Measurements from ENCODE around the gene RAB3A. TPM values are rescaled to one million over a fixed set of nuclear protein-coding genes. Genes with fewer than 3 reads are reported as not detected.

RAB3A gene
- total and polyA plus RNA-seq, 12 donors = 7.8 to 36.3 (median 30.2) TPM

DNA sequence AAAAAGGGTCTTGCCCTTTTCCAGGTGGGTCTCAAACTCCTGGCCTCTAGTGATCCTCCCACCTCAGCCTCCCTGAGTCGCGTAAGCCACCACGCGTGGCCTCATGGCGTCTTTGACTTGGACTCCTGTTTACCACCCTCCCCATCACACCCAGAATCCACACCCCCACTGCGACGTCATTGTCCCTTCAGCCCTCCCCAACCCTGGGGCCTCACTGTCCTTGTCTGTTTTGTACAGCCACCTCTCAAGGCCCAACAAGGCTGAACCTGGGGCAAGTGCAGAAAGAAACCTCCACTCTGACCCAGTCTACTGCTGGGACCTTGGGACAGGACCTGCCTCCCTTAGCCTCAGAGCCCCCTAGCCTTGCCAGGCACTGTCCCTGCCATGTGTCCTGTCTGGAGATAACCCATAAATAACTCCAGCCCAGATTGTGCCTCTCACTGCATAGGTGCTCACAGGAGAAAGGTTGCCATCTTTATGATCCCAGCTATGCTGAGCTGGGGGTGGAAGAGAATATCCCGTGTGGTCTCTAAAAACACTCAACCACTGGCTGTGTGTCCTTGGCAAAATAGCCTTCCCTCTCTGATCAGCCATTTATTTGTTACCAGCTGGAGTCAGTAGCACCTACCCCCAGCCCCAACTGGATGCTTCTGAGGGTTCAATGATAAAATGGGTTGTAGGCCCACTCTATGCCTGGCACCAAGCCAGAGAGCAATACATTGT lies 32.1 kb downstream of the RAB3A start:
- H3K36me3 ChIP-seq = peaks cover 3 to 46% (median 7%) of the 10 kb centered on the region in 9 donors
- H3K27me3 ChIP-seq = no peaks in the 10 kb centered on the region
- peaks cover 0 to 76% (median 19%) of the 10 kb centered on the region in 9 donors for H3K4me1 ChIP-seq
- H3K4me3 ChIP-seq = no peak overlapping the region
- ATAC-seq (peak in 1 of 8 donors; percentile 15), DNase-seq (no peak)
- no peaks in the 10 kb centered on the region for H3K9me3 ChIP-seq
- H3K27ac ChIP-seq = peak overlapping the region in 6 of 10 donors; percentile 33 to 96 (median 63)
- TF ChIP-seq, protein P1, sequence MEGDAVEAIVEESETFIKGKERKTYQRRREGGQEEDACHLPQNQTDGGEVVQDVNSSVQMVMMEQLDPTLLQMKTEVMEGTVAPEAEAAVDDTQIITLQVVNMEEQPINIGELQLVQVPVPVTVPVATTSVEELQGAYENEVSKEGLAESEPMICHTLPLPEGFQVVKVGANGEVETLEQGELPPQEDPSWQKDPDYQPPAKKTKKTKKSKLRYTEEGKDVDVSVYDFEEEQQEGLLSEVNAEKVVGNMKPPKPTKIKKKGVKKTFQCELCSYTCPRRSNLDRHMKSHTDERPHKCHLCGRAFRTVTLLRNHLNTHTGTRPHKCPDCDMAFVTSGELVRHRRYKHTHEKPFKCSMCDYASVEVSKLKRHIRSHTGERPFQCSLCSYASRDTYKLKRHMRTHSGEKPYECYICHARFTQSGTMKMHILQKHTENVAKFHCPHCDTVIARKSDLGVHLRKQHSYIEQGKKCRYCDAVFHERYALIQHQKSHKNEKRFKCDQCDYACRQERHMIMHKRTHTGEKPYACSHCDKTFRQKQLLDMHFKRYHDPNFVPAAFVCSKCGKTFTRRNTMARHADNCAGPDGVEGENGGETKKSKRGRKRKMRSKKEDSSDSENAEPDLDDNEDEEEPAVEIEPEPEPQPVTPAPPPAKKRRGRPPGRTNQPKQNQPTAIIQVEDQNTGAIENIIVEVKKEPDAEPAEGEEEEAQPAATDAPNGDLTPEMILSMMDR (IDR thresholded peaks at IDR 0.05) = no peak
- intact Hi-C loops (cut with DNase I) = no loop called here
- 83 to 88% methylated on average over 8 of the region's 8 CpGs for WGBS, 2 donors

DNA sequence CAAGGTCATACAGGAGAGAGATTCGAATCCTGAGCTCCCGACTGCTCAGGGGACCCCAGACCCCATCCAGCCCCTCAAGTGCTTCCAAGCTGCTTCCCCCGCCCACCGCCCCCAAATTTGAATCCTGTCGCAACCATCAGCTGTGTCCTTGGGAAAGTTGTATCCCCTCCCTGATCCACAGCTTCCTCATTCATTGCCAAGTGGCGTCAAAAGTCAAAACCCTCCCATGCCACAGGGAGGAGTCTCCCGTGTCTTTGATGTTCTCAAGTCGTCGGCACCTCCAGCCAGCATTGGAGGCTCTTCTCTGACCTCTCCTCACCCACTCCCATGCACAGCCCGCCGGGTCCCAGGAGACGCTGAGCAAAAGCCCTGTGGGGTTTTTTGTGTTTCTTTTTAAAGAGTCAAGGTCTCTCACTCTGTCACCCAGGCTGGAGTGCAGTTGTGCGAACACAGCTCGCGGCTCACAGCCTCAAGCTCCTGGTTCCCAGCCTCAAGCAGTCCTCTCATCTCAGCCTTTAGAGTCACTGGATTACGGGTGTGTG lies 33.1 kb downstream of the RAB3A start:
- peak overlapping the region in 9 of 10 donors; percentile 33 to 96 (median 65) for H3K27ac ChIP-seq
- ATAC-seq (peak in 5 of 8 donors; percentile 11 to 30 (median 14)), DNase-seq (no peak)
- intact Hi-C loops (cut with DNase I) = no loop called here
- 48 to 53% methylated on average over 16 of the region's 16 CpGs for WGBS, 2 donors
- no peaks in the 10 kb centered on the region for H3K27me3 ChIP-seq
- peaks cover 3 to 46% (median 17%) of the 10 kb centered on the region in 9 donors for H3K36me3 ChIP-seq
- H3K4me3 ChIP-seq = no peak overlapping the region
- TF ChIP-seq, protein P1 (IDR thresholded peaks at IDR 0.05) = no peak
- peaks cover 0 to 67% (median 19%) of the 10 kb centered on the region in 9 donors for H3K4me1 ChIP-seq
- no peaks in the 10 kb centered on the region for H3K9me3 ChIP-seq

- Histone ChIP-seq H3K4me1 (peaks cover 0 to 47% (median 15%) of the 10 kb centered on the region in 9 donors), H3K27me3 (no peaks in the 10 kb centered on the region), H3K36me3 (peaks cover 3 to 62% (median 23%) of the 10 kb centered on the region in 9 donors), H3K9me3 (no peaks in the 10 kb centered on the region), H3K4me3 (no peak overlapping the region), H3K27ac (peak overlapping the region in 5 of 10 donors; percentile 28 to 96 (median 62))
- 97% methylated on average over 66 of the region's 66 CpGs for WGBS, 2 donors
- ATAC-seq (no peak), DNase-seq (no peak)
- intact Hi-C loops (cut with DNase I) = loop anchor here in 5 of 10 donors (2.0 to 10.0 kb wide), 3 partner anchors 54 to 57 kb away; no protein-coding TSS in a partner anchor
- TF ChIP-seq, protein P1 (IDR thresholded peaks at IDR 0.05) = no peak
Observed at GRCh38 chr19:18168673-18169381, 35.0 kb downstream of the RAB3A start.

DNA sequence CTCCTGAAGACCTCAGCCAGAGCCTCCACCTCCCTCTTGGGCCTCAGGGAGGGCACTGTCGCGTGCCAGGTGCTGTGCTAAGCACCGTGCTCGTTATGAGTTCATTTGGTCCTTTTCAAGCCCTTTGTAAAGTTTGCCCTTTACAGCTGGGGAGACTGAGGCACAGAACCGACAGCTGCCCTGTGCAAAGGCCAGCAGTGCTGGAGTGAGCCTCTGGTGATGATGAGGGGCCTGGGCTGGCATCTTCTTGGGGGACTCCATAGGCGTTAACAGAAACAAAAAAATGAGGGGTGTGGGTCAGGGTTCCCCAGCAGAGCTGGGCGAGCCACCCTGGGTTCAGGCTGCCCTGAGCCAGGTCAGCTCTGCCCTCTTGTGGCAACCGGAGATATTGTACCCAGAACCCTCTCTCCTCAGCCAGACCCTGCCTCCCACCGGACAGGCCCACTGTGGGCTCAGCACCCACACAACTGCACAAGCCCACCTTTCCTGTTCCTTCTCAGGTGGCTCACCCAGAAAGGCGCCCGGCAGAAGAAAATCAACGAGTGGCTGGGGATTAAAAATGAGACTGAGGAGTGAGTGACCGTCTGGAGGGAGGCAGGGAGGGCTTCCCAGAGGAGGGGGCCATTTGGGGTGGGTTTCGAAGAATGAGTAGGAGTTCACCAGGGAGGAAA lies 35.7 kb downstream of the RAB3A start:
- ATAC-seq (peak; percentile 40 to 61 (median 50)), DNase-seq (peak in 1 of 2 donors; percentile 37)
- H3K4me3 ChIP-seq = no peak overlapping the region
- peaks cover 0 to 42% (median 12%) of the 10 kb centered on the region in 9 donors for H3K4me1 ChIP-seq
- H3K27ac ChIP-seq = peak overlapping the region in 1 of 10 donors; percentile 96
- 72 to 73% methylated on average over 14 of the region's 14 CpGs for WGBS, 2 donors
- intact Hi-C loops (cut with DNase I) = loop anchor here in 6 of 10 donors (2.0 to 10.0 kb wide), 4 partner anchors 53 to 56 kb away; no protein-coding TSS in a partner anchor
- peaks cover 3 to 69% (median 23%) of the 10 kb centered on the region in 9 donors for H3K36me3 ChIP-seq
- TF ChIP-seq, protein P1 (IDR thresholded peaks at IDR 0.05) = peak; percentile 48 to 82 (median 70)
- no peaks in the 10 kb centered on the region for H3K27me3 ChIP-seq
- no peaks in the 10 kb centered on the region for H3K9me3 ChIP-seq
